GM23338 (cell line): ENCODE results near the gene SNORC.

Experiments used
- CREB1 ChIP-seq: fragments of 250-450 bp; sonication (Bioruptor Pico); IDR thresholded peaks from 2 replicates; pipeline ENCODE4 v1.5.0; 2020; ENCODE audit warnings: low read depth, mild to moderate bottlenecking, moderate library complexity
- CTCF ChIP-seq, 2 experiments: fragments of 200-600 bp in 1 of 2; sonication (generic) in 1 of 2; conservative IDR thresholded peaks; 2 replicates each; pipeline versions ENCODE4 v1.5.1 to v1.6.1; 2016 to 2017; ENCODE audit warnings: antibody characterized with exemption in 2 of 2, low read depth in 2 of 2, mild to moderate bottlenecking in 2 of 2, moderate library complexity in 1 of 2
- ETS1 ChIP-seq: IDR thresholded peaks from 2 replicates; pipeline ENCODE4 v1.6.1; 2016; ENCODE audit warnings: antibody characterized with exemption
- EZH2 ChIP-seq: fragments of 200-600 bp; sonication (generic); IDR thresholded peaks from one replicate; pipeline ENCODE4 v1.8.0; 2017; ENCODE audit warnings: antibody characterized with exemption, mild to moderate bottlenecking, low read depth; ENCODE audit not compliant: unreplicated experiment
- EZH2phosphoT487 ChIP-seq: fragments of 200-600 bp; sonication (generic); IDR thresholded peaks from one replicate; pipeline ENCODE4 v1.8.1; 2018; ENCODE audit warnings: antibody characterized with exemption; ENCODE audit not compliant: unreplicated experiment
- JUNB ChIP-seq: IDR thresholded peaks from one replicate; pipeline ENCODE4 v1.6.1; 2016; ENCODE audit warnings: antibody characterized with exemption; ENCODE audit not compliant: unreplicated experiment
- POLR2AphosphoS5 ChIP-seq: IDR thresholded peaks from 2 replicates; pipeline ENCODE4 v1.6.1; 2016; ENCODE audit warnings: antibody characterized with exemption, low read depth
- REST ChIP-seq: IDR thresholded peaks from one replicate; pipeline ENCODE4 v1.6.1; 2018; ENCODE audit warnings: antibody characterized with exemption; ENCODE audit not compliant: unreplicated experiment
- STAT1 ChIP-seq: IDR thresholded peaks from one replicate; pipeline ENCODE4 v1.6.1; 2016; ENCODE audit warnings: antibody characterized with exemption; ENCODE audit not compliant: unreplicated experiment
- ZNF331 ChIP-seq: fragments of 250-450 bp; sonication (Bioruptor Pico); IDR thresholded peaks from 2 replicates; pipeline ENCODE4 v1.5.0; 2020; ENCODE audit warnings: low read depth, mild to moderate bottlenecking, moderate library complexity
- ZNF462 ChIP-seq: fragments of 250-450 bp; sonication (Bioruptor Pico); IDR thresholded peaks from 2 replicates; pipeline ENCODE4 v1.5.0; 2020; ENCODE audit warnings: mild to moderate bottlenecking, moderate library complexity

GRCh38 chr2:232833830-232834229 lies 36.2 kb upstream of the SNORC start:
- no peak for TF ChIP-seq CREB1 (CRISPR knock-in tag)
- no peak for TF ChIP-seq REST
- no peak for TF ChIP-seq CTCF (conservative IDR thresholded peaks at IDR 0.05; ENCODE audit: low read depth in 2 of 2)
- TF ChIP-seq EZH2phosphoT487 = no peak
- TF ChIP-seq ZNF462 (CRISPR knock-in tag) = no peak
- TF ChIP-seq EZH2 = no peak
- TF ChIP-seq POLR2AphosphoS5 = no peak
- no peak for TF ChIP-seq JUNB
- no peak for TF ChIP-seq ETS1
- TF ChIP-seq STAT1 = no peak
- TF ChIP-seq ZNF331 (CRISPR knock-in tag) = no peak
